GM21526 (cell line): ENCODE measurements around the gene ELF4.
"Not testable (repeated sequence)": the region's sequence is repeated elsewhere in the genome, so short reads cannot be mapped to it uniquely, and the experiment has no call there.

ENCODE experiments used
- ATAC-seq: cut with Tn5 transposase; IDR thresholded peaks from one replicate; pipeline ENCODE4 v1.9.1; 2021; ENCODE audit warnings: moderate library complexity; ENCODE audit not compliant: unreplicated experiment, low FRiP score

ELF4 gene

GRCh38 chrX:130115119-130115885, 5.0 kb upstream of the ELF4 start:
- not testable (repeated sequence) for ATAC-seq

- ATAC-seq, result no peak
Observed at GRCh38 chrX:130114141-130114588, 3.9 kb upstream of the ELF4 start.

GRCh38 chrX:130111220-130112154, 1.2 kb upstream of the ELF4 start:
- ATAC-seq, result no peak

GRCh38 chrX:130109429-130110378, 593 bp downstream of the ELF4 start:
- no peak for ATAC-seq

GRCh38 chrX:130108647-130109428, 1.5 kb downstream of the ELF4 start:
- ATAC-seq, result peak; percentile 55

- no peak for ATAC-seq
Observed at GRCh38 chrX:130106071-130106470, 4.2 kb downstream of the ELF4 start.

- no peak for ATAC-seq
Observed at GRCh38 chrX:130105244-130105643, 5.1 kb downstream of the ELF4 start.

GRCh38 chrX:130103605-130104004, 6.7 kb downstream of the ELF4 start:
- no peak for ATAC-seq

- no peak for ATAC-seq
Observed at GRCh38 chrX:130100180-130100579, 10.1 kb downstream of the ELF4 start.

GRCh38 chrX:130098210-130098552, 12.1 kb downstream of the ELF4 start:
- no peak for ATAC-seq

- ATAC-seq, result no peak
Observed at GRCh38 chrX:130097507-130098209, 12.6 kb downstream of the ELF4 start.

GRCh38 chrX:130095249-130096030, 14.9 kb downstream of the ELF4 start:
- no peak for ATAC-seq

- no peak for ATAC-seq
Observed at GRCh38 chrX:130094696-130095095, 15.6 kb downstream of the ELF4 start.

- ATAC-seq, result no peak
Observed at GRCh38 chrX:130093271-130093670, 17.0 kb downstream of the ELF4 start.

GRCh38 chrX:130091980-130092522, 18.2 kb downstream of the ELF4 start:
- peak; percentile 98 for ATAC-seq

- no peak for ATAC-seq
Observed at GRCh38 chrX:130090364-130090763, 19.9 kb downstream of the ELF4 start.

GRCh38 chrX:130086447-130087206, 23.7 kb downstream of the ELF4 start:
- ATAC-seq, result peak; percentile 40
